Mesenchymal stem cell (in vitro differentiated cells and primary cell): ENCODE data around the gene PRPH. TPM values are rescaled to one million over a fixed set of nuclear protein-coding genes. Genes with fewer than 3 reads are reported as not detected.
"Not testable (repeated sequence)": the region's sequence is repeated elsewhere in the genome, so short reads cannot be mapped to it uniquely, and the experiment has no call there.

ENCODE experiments used
- DNase-seq: peaks from one replicate; pipeline ENCODE4 v3.0.0-alpha.2; 2013
- H2AFZ ChIP-seq: one replicate; pipeline ENCODE4 v1.6.1; 2013; ENCODE audit warnings: low read depth, mild to moderate bottlenecking, control low read depth, inconsistent platforms, low read length, moderate library complexity
- H2AK5ac ChIP-seq: 2 replicates; pipeline ENCODE4 v1.6.1; 2013; ENCODE audit warnings: low read length, moderate library complexity, mild to moderate bottlenecking, inconsistent platforms; ENCODE audit not compliant: severe bottlenecking
- H2BK120ac ChIP-seq: one replicate; pipeline ENCODE4 v1.6.1; 2013; ENCODE audit warnings: low read depth, mild to moderate bottlenecking, inconsistent platforms, low read length, moderate library complexity
- H2BK12ac ChIP-seq, 2 experiments: one replicate each; pipeline ENCODE4 v1.6.1; 2013; ENCODE audit warnings: inconsistent platforms in 2 of 2, low read length in 2 of 2, mild to moderate bottlenecking in 2 of 2, moderate library complexity in 2 of 2, control low read depth in 1 of 2
- H2BK15ac ChIP-seq: one replicate; pipeline ENCODE4 v1.6.1; 2013; ENCODE audit warnings: mild to moderate bottlenecking, low read depth, inconsistent platforms; ENCODE audit not compliant: poor library complexity, severe bottlenecking
- H2BK5ac ChIP-seq: 2 replicates; pipeline ENCODE4 v1.6.1; 2013; ENCODE audit warnings: low read depth, mild to moderate bottlenecking, low read length, control low read depth, inconsistent platforms; ENCODE audit not compliant: poor library complexity, severe bottlenecking
- H3K14ac ChIP-seq, 2 experiments: one replicate each; pipeline ENCODE4 v1.6.1; 2013; ENCODE audit warnings: inconsistent platforms in 2 of 2, low read length in 2 of 2, control low read depth in 1 of 2, mild to moderate bottlenecking in 1 of 2, moderate library complexity in 1 of 2
- H3K18ac ChIP-seq, 2 experiments: one replicate each; pipeline ENCODE4 v1.6.1; 2013; ENCODE audit warnings: inconsistent platforms in 2 of 2, low read length in 2 of 2, control low read depth in 1 of 2, low read depth in 1 of 2, mild to moderate bottlenecking in 1 of 2
- H3K23ac ChIP-seq, 2 experiments: one replicate each; pipeline ENCODE4 v1.6.1; 2013; ENCODE audit warnings: inconsistent platforms in 2 of 2, low read length in 2 of 2, mild to moderate bottlenecking in 2 of 2, moderate library complexity in 2 of 2, control low read depth in 1 of 2
- H3K27ac ChIP-seq: 2 replicates; pipeline ENCODE4 v1.5.1; 2013; ENCODE audit warnings: mild to moderate bottlenecking, moderate library complexity, low read length, control low read depth, inconsistent platforms; ENCODE audit not compliant: poor library complexity, severe bottlenecking
- H3K27me3 ChIP-seq, 2 experiments: 2 replicates each; pipeline versions ENCODE4 v1.6.1 to v1.7.0; 2013; ENCODE audit warnings: low read length in 2 of 2, mild to moderate bottlenecking in 2 of 2, moderate library complexity in 2 of 2, control low read depth in 1 of 2, inconsistent platforms in 1 of 2; ENCODE audit not compliant: control insufficient read depth in 1 of 2, insufficient read depth in 1 of 2
- H3K36me3 ChIP-seq, 2 experiments: 2 replicates each; pipeline versions ENCODE4 v1.6.1 to v1.7.0; 2013; ENCODE audit warnings: low read length in 2 of 2, control low read depth in 1 of 2, inconsistent platforms in 1 of 2, low read depth in 1 of 2, mild to moderate bottlenecking in 1 of 2; ENCODE audit not compliant: insufficient read depth in 2 of 2, control insufficient read depth in 1 of 2
- H3K4ac ChIP-seq, 2 experiments: one replicate each; pipeline ENCODE4 v1.6.1; 2013; ENCODE audit warnings: inconsistent platforms in 2 of 2, low read length in 2 of 2, mild to moderate bottlenecking in 2 of 2, moderate library complexity in 2 of 2, control low read depth in 1 of 2, low read depth in 1 of 2
- H3K4me1 ChIP-seq: 2 replicates; pipeline ENCODE4 v1.6.1; 2013; ENCODE audit warnings: low read depth, low read length, control low read depth; ENCODE audit not compliant: control insufficient read depth, insufficient read depth
- H3K4me2 ChIP-seq: 2 replicates; pipeline ENCODE4 v1.6.1; 2013; ENCODE audit warnings: low read length, mild to moderate bottlenecking, inconsistent platforms; ENCODE audit not compliant: poor library complexity, severe bottlenecking
- H3K4me3 ChIP-seq, 2 experiments: 2 replicates each; pipeline versions ENCODE4 v1.5.1 to v1.7.0; 2013; ENCODE audit warnings: low read length in 2 of 2, mild to moderate bottlenecking in 2 of 2, control low read depth in 1 of 2, low read depth in 1 of 2; ENCODE audit not compliant: insufficient read depth in 1 of 2
- H3K79me1 ChIP-seq: replicated peaks from 2 replicates; pipeline ENCODE4 v1.6.1; 2013; ENCODE audit warnings: mild to moderate bottlenecking, control low read depth, low read length, inconsistent platforms; ENCODE audit not compliant: poor library complexity, severe bottlenecking
- H3K9ac ChIP-seq: 2 replicates; pipeline ENCODE4 v1.7.0; 2013; ENCODE audit warnings: mild to moderate bottlenecking, low read length, moderate library complexity
- H3K9me3 ChIP-seq: 2 replicates; pipeline ENCODE4 v1.7.0; 2013; ENCODE audit warnings: mild to moderate bottlenecking, low read length; ENCODE audit not compliant: control insufficient read depth
- H4K8ac ChIP-seq: one replicate; pipeline ENCODE4 v1.6.1; 2013; ENCODE audit warnings: inconsistent platforms, mild to moderate bottlenecking, low read length, moderate library complexity
- H4K91ac ChIP-seq: one replicate; pipeline ENCODE4 v1.6.1; 2013; ENCODE audit warnings: mild to moderate bottlenecking, low read length, inconsistent platforms
- WGBS: methylation state at CpG from one replicate; pipeline ENCODE4 v1.1.7; 2013; ENCODE audit warnings: mixed read lengths; 5-methylcytosine and 5-hydroxymethylcytosine counted together
- polyA plus RNA-seq, 2 experiments: library from polyadenylated mRNA; stranded (reverse); fragments of 200-250 nt; gene quantifications; one replicate each; pipeline ENCODE4 v1.2.3, GENCODE V29; 2013

The PRPH gene
- not detected for polyA plus RNA-seq (2013, experiment 1 of 2)
- polyA plus RNA-seq (2013, experiment 2 of 2): not detected

- Histone ChIP-seq H3K9me3 (no peaks in the 10 kb centered on the region), H4K91ac (peak within 1 kb of the TSS; percentile 22), H3K36me3 (no peaks in the 10 kb centered on the region), H3K4me1 (peaks cover 20% of the 10 kb centered on the region), H3K27ac (no peak within 1 kb of the TSS), H3K4ac (peak within 1 kb of the TSS in 1 of 2 experiments; percentile 20), H3K18ac (no peak within 1 kb of the TSS), H3K9ac (no peak within 1 kb of the TSS), H3K23ac (peak within 1 kb of the TSS in 1 of 2 experiments; percentile 16), H2BK120ac (no peak within 1 kb of the TSS), H2BK12ac (no peak within 1 kb of the TSS), H3K4me3 (no peak within 1 kb of the TSS), H3K4me2 (peak within 1 kb of the TSS; percentile 41), H2AK5ac (no peak within 1 kb of the TSS), H2BK5ac (no peak within 1 kb of the TSS), H2AFZ (peak within 1 kb of the TSS; percentile 5), H3K79me1 (no peaks in the 10 kb centered on the region), H4K8ac (peak within 1 kb of the TSS; percentile 38), H2BK15ac (no peak within 1 kb of the TSS), H3K27me3 (peaks cover 57 to 67% of the 10 kb centered on the region in 2 experiments), H3K14ac (peak within 1 kb of the TSS in 1 of 2 experiments; percentile 81)
- 9% methylated on average over 66 of the region's 82 CpGs for WGBS
- DNase-seq: no peak
Measured at GRCh38 chr12:49295082-49295936, at the start of gene PRPH. TSS of gene PRPH (plus strand) at chr12:49295147. CDS start at chr12:49295201, 54 bp downstream.

GRCh38 chr12:49251357-49251756 lies 43.6 kb upstream of the PRPH start:
- H3K14ac ChIP-seq: no peak overlapping the region
- no peak overlapping the region for H3K4me2 ChIP-seq
- H4K8ac ChIP-seq: no peak overlapping the region
- peak overlapping the region; percentile 48 for H2BK15ac ChIP-seq
- no peak overlapping the region for H2AK5ac ChIP-seq
- H2BK12ac ChIP-seq: no peak overlapping the region
- DNase-seq: no peak
- H3K9me3 ChIP-seq: no peaks in the 10 kb centered on the region
- no peak overlapping the region for H2BK120ac ChIP-seq
- no peak overlapping the region for H2AFZ ChIP-seq
- H3K4me1 ChIP-seq: peaks cover 5% of the 10 kb centered on the region
- no peak overlapping the region for H3K27ac ChIP-seq
- no peak overlapping the region for H3K18ac ChIP-seq
- no peak overlapping the region for H3K4ac ChIP-seq
- H3K27me3 ChIP-seq: no peaks in the 10 kb centered on the region
- no peak overlapping the region for H3K4me3 ChIP-seq
- H3K9ac ChIP-seq: no peak overlapping the region
- peaks cover 2% of the 10 kb centered on the region for H3K79me1 ChIP-seq
- H3K23ac ChIP-seq: no peak overlapping the region
- no peaks in the 10 kb centered on the region for H3K36me3 ChIP-seq
- H2BK5ac ChIP-seq: no peak overlapping the region
- WGBS: 89% methylated on average over 3 of the region's 5 CpGs
- H4K91ac ChIP-seq: no peak overlapping the region

- no peak overlapping the region for H2BK15ac ChIP-seq
- DNase-seq: no peak
- no peak overlapping the region for H4K8ac ChIP-seq
- no peak overlapping the region for H2BK12ac ChIP-seq
- H3K4me3 ChIP-seq: no peak overlapping the region
- H4K91ac ChIP-seq: no peak overlapping the region
- 92% methylated on average over 10 of the region's 11 CpGs for WGBS
- H2BK120ac ChIP-seq: no peak overlapping the region
- H3K14ac ChIP-seq: no peak overlapping the region
- no peaks in the 10 kb centered on the region for H3K9me3 ChIP-seq
- no peaks in the 10 kb centered on the region for H3K36me3 ChIP-seq
- H3K23ac ChIP-seq: no peak overlapping the region
- H2AK5ac ChIP-seq: no peak overlapping the region
- H3K9ac ChIP-seq: no peak overlapping the region
- no peak overlapping the region for H3K4ac ChIP-seq
- H3K27ac ChIP-seq: no peak overlapping the region
- H2BK5ac ChIP-seq: no peak overlapping the region
- H3K4me1 ChIP-seq: peaks cover 5% of the 10 kb centered on the region
- peaks cover 2% of the 10 kb centered on the region for H3K79me1 ChIP-seq
- no peak overlapping the region for H3K4me2 ChIP-seq
- no peaks in the 10 kb centered on the region for H3K27me3 ChIP-seq
- H3K18ac ChIP-seq: no peak overlapping the region
- no peak overlapping the region for H2AFZ ChIP-seq
Measured at GRCh38 chr12:49253033-49253623, 41.8 kb upstream of the PRPH start.

- H3K4me3 ChIP-seq, H3K27me3 ChIP-seq: not testable (repeated sequence)
Measured at GRCh38 chr12:49255456-49255855, 39.5 kb upstream of the PRPH start.

More at GRCh38 chr12:49255456-49255855, 39.5 kb upstream of the PRPH start:
- H3K4me2 ChIP-seq, H3K23ac ChIP-seq, H3K9ac ChIP-seq, H2BK5ac ChIP-seq, H3K36me3 ChIP-seq, DNase-seq, H4K91ac ChIP-seq, H4K8ac ChIP-seq, H3K4me1 ChIP-seq, H2BK12ac ChIP-seq, H3K79me1 ChIP-seq, H3K18ac ChIP-seq, H2AFZ ChIP-seq, H2AK5ac ChIP-seq, H3K14ac ChIP-seq, H3K4ac ChIP-seq, H3K27ac ChIP-seq, H3K9me3 ChIP-seq, H2BK15ac ChIP-seq, H2BK120ac ChIP-seq: not testable (repeated sequence)
- 92% methylated on average over 10 of the region's 10 CpGs for WGBS
